PFSK-1 (cell line): ENCODE results near the gene MTERF4.

ENCODE experiments used
- FOXP2 ChIP-seq: optimal IDR thresholded peaks from 2 replicates; pipeline ENCODE3; 2011; ENCODE audit warnings: borderline replicate concordance, control low read depth, inconsistent platforms; ENCODE audit not compliant: insufficient read depth; ENCODE audit errors: extremely low read length, extremely low read depth
- POLR2AphosphoS5 ChIP-seq: IDR thresholded peaks from 2 replicates; pipeline ENCODE4 v1.6.1; 2012; ENCODE audit warnings: low read depth, mild to moderate bottlenecking, control low read depth, low read length, moderate library complexity
- SIN3A ChIP-seq: IDR thresholded peaks from 2 replicates; pipeline ENCODE4 v1.6.1; 2012; ENCODE audit warnings: mild to moderate bottlenecking, low read length, moderate library complexity, borderline replicate concordance; ENCODE audit not compliant: insufficient read depth
- TAF1 ChIP-seq: IDR thresholded peaks from 2 replicates; pipeline ENCODE4 v1.6.1; 2012; ENCODE audit warnings: low read length, control low read depth, borderline replicate concordance; ENCODE audit not compliant: insufficient read depth
- TF ChIP-seq, protein P1 (sequence below), 2 experiments: IDR thresholded peaks; 2 replicates each; pipeline versions ENCODE4 v1.6.1 to v1.8.0; 2011 to 2012; ENCODE audit warnings: low read depth in 2 of 2, low read length in 2 of 2, control low read depth in 1 of 2, inconsistent platforms in 1 of 2, mild to moderate bottlenecking in 1 of 2, moderate library complexity in 1 of 2; ENCODE audit not compliant: insufficient read depth in 1 of 2

DNA sequence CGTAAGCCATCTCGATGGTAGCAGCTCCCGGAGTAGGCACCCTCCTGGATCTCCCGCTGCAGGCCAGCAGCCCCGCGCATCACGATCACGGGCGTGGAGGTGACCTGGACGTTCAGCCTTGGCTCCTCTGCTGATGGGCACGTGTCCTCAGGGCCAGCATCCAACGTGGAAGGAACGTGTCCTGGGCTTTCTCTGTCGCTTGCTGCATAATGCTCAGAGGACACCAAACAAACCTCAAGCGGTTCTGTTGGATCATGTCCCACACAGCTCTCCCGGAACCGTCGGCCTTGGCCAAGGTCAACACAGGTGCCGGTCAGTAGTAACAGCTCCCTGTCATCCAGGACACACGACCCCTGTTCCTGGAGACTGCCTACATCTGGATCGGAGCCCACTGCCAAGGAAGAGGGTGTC is 24.1 kb upstream of the MTERF4 start:
- TF ChIP-seq SIN3A (no peak), POLR2AphosphoS5 (no peak), FOXP2 (no peak), TAF1 (no peak)
- TF ChIP-seq, protein P1, sequence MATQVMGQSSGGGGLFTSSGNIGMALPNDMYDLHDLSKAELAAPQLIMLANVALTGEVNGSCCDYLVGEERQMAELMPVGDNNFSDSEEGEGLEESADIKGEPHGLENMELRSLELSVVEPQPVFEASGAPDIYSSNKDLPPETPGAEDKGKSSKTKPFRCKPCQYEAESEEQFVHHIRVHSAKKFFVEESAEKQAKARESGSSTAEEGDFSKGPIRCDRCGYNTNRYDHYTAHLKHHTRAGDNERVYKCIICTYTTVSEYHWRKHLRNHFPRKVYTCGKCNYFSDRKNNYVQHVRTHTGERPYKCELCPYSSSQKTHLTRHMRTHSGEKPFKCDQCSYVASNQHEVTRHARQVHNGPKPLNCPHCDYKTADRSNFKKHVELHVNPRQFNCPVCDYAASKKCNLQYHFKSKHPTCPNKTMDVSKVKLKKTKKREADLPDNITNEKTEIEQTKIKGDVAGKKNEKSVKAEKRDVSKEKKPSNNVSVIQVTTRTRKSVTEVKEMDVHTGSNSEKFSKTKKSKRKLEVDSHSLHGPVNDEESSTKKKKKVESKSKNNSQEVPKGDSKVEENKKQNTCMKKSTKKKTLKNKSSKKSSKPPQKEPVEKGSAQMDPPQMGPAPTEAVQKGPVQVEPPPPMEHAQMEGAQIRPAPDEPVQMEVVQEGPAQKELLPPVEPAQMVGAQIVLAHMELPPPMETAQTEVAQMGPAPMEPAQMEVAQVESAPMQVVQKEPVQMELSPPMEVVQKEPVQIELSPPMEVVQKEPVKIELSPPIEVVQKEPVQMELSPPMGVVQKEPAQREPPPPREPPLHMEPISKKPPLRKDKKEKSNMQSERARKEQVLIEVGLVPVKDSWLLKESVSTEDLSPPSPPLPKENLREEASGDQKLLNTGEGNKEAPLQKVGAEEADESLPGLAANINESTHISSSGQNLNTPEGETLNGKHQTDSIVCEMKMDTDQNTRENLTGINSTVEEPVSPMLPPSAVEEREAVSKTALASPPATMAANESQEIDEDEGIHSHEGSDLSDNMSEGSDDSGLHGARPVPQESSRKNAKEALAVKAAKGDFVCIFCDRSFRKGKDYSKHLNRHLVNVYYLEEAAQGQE (IDR thresholded peaks at IDR 0.05; ENCODE audit: insufficient read depth in 1 of 2, low read depth in 2 of 2, low read length in 2 of 2): no peak
